HG02981 (cell line): ENCODE data around the gene RAMACL.
"Not testable (repeated sequence)": the region's sequence is repeated elsewhere in the genome, so short reads cannot be mapped to it uniquely, and the experiment has no call there.

Experiments
- ATAC-seq: cut with Tn5 transposase; IDR thresholded peaks from one replicate; pipeline ENCODE4 v1.9.1; 2021; ENCODE audit warnings: mild to moderate bottlenecking, moderate library complexity; ENCODE audit not compliant: unreplicated experiment

The RAMACL gene

DNA sequence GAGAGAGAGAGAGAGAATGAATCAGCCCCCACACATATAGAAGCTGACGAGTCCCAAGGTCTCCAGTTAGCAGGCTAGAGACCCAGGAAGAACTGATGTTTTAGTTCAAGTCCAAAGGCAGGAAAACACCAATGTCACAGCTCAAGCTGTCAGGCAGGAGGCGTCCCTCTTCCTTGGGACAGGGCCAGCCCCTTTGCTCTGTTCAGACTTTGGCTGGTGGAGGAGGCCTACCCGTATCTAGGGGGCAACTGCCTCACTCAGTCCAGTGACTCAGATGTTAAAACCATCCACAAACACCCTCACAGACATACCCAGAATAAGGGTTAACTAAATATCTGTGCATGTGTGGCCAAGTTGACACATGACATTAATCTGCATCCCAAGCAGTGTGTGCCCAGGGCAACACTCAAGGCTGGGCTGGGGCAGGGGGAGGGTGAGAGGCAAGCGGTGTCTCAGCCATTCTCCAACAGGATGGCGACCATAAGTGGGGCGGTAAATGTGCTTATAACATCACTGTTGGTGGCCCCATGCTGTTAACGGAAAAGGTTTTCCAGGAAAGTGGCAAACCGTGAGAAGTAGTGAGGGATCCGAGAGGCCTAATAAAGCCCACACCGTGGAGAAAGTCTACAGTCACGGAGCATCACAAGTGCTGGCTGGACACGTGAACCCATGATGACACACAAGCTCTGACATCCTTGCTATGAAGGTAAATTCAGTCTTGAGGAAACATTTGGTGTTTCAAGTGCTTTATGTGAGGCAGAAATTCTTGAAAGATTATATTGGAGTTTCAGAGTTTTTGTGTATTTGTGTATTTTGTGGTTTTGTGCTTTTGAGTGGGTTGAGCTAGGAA is 28.1 kb downstream of the RAMACL start:
- ATAC-seq, result no peak

- no peak for ATAC-seq
Observed at GRCh38 chr6:166556863-166557322, 29.6 kb downstream of the RAMACL start.

DNA sequence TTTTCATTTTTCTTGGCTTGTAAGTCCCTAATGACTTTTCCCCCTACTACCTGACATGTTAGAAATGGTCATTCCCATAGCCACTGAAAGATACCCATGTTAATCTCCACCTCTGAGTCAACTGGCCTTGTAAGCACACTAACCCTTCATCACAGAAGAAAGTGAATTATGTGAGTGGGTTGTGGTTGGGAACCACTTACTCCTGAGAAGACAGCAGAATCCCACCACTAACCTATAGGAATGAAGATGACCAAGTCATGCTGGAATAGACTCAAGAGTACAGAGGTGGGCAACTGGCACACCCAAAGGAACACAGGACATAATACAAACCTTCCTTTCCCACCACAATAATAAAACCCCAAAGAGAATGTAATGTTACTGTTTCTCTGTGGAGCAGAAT is 30.1 kb downstream of the RAMACL start:
- ATAC-seq, result no peak

DNA sequence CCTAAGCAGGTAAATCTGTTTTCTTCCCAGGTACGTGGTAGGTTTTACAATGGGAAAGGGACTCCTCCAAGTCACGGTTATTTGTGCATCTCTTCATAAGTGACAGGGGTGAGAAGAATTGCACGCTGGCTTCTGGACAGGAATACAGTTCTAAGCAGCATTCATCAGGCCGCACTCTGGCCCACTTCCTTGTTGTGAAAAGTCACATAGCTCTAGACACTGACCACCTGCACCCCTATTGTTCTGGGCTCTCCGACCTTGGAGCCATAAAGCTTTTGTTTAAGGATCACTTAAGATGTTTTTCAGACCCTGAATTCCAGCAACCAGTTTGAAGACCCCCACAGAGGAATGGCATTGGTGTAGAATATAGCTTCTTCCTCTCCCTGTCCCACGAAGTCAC is 31.4 kb downstream of the RAMACL start:
- ATAC-seq, result no peak

DNA sequence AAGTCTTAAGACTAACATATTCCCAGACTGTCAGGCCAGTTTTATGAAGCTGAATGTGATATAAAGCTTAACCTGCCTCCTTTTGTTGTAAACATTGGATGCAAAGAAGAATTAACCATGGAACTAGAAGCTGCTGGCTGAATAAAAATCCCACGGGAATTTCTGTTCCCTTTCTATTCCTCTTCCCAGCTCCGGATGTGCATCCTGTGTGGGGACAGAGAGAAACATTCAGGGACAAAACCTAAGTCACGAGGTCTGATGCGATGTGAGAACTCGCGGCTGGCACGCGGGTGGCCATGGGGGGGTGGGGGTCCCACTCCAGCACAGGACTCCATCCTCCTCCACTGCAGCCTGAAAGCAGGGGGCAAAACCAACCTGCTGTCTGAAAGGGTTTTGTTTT is 32.2 kb downstream of the RAMACL start:
- ATAC-seq, result no peak

GRCh38 chr6:166553563-166554271 is 32.8 kb downstream of the RAMACL start:
- no peak for ATAC-seq

DNA sequence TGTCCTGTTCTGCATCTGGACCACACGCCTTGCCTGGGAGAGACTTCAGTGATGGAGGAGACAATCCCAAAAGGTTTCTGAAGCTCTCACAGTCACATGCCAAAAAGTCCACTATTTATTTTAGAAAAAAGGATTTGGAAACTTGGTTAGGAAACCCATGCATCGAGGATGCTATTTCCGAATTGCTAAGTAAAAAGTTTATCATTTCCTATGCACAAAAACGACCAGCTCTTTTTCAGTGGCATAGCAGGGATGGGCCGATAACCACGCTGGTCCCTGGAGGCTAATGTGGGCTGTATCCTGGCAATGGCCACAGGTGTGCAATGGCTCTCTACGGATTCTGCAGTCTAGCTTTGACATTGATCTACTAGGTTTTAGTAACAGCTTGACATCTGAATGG is 33.9 kb downstream of the RAMACL start:
- no peak for ATAC-seq

- no peak for ATAC-seq
Observed at GRCh38 chr6:166551754-166552495, 34.6 kb downstream of the RAMACL start.

GRCh38 chr6:166546653-166547052 is 39.8 kb downstream of the RAMACL start:
- no peak for ATAC-seq

- no peak for ATAC-seq
Observed at GRCh38 chr6:166545156-166546034, 41.1 kb downstream of the RAMACL start.

DNA sequence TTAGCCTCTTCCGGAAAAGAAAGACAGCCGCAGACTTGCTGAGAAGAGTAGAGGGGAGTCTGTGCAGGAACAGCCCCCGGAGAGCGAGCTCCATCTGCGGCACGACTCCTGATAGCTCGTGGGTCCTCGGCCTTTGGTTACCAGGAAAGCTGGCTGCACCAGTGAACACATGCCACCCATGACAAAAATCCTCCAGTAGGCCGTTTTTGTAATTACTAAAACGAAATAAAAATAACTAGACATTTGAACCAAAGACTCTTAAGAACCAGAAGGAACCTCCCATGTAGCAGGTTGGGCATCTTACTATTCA is 42.2 kb downstream of the RAMACL start:
- ATAC-seq, result no peak

DNA sequence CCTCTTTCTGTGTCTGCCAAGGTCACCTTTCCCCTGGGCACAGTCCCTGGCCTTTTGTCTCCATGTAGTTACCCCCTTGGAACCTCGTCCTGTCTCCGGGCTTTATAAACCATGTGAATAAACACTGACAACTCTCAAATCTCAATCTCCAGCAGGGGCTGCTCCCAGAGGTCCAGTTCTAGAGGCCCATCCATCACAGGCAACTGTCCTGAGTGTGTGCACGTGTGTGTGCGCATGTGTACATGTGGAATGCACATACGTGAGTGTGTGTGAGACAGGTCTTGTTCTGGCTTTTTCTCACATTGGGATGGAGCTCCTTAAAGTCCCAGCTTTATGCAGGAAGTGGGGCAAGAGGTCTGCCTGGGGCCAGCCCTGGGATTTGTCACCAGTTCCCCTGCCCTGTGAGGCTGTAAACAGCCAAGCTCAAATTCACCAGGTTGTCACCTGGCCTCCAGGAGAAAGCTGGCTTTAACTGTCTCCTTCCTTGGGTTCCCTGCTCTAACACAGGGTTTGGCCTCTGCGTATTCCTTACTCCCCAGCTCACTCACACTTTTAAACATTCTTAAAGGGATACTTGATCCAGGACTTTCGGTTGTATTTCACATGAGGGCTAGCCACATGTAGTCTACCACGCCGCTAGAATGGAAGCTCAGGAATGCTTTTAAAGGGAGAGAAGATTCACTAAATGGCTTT is 42.7 kb downstream of the RAMACL start:
- no peak for ATAC-seq

- ATAC-seq, result no peak
Observed at GRCh38 chr6:166542580-166542912, 43.9 kb downstream of the RAMACL start.

DNA sequence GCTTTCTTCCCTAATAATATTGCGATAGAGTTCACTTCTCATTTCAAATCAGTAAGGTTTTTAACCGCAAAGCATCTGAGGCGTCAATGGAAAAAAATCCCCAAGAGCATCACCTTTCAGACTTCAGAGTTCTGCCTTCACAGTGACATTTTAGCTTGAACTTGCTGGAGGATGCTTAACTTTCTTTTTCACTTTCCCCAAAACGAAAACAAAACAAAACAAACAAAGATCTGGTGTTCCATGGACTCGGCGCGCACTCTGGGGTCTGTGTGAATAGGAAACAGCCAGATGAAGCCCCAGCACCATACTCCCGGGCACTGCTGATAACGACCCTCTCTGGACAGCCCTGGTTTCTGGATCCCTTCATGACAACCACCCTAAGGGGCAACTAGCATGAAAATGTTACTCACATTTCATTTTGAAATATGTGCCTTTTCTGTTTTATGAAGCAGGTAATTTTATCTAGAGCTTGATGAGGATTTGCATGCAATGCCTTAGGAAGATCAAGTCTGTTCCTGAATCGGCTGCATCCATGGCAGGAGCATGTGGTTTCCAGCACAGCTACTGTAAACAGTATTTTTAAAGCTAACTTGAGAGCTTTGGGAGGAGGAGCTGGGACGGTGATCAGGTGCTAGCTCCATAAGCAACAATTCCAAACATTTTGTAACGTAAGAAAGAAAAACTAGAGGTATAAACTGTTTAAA is 44.5 kb downstream of the RAMACL start:
- ATAC-seq, result no peak

GRCh38 chr6:166541366-166541765 is 45.1 kb downstream of the RAMACL start:
- ATAC-seq, result no peak

- peak; percentile 81 for ATAC-seq
Observed at GRCh38 chr6:166540631-166541331, 45.7 kb downstream of the RAMACL start.

GRCh38 chr6:166539543-166539942 is 46.9 kb downstream of the RAMACL start:
- no peak for ATAC-seq

DNA sequence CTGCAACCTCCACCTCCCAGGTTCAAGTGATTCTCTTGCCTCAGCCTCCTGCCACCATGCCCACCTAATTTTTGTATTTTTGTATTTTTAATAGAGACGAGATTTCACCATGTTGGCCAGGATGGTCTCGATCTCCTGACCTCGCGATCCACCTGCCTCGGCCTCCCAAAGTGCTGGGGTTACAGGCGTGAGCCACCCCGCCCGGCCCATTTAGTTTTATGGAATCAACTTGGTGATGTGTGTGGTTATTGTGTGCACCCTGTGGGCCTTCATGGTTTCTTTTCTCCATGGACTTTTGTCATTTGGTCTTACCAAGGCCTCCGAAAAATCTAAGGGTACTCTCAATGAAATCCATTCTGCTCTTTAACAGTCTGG is 47.5 kb downstream of the RAMACL start:
- ATAC-seq, result not testable (repeated sequence)
